Neural progenitor cell (in vitro differentiated cells): ENCODE results near the gene IFRD2. TPM values are rescaled to one million over a fixed set of nuclear protein-coding genes. Genes with fewer than 3 reads are reported as not detected.

Experiments used
- DNase-seq: peaks from one replicate; pipeline ENCODE4 v3.0.0-alpha.2; 2016; ENCODE audit warnings: low spot score
- H2AFZ ChIP-seq: fragments of 200-600 bp; sonication (generic); replicated peaks from 2 replicates; pipeline ENCODE4 v1.6.1; 2016; ENCODE audit warnings: antibody characterized with exemption
- H3F3A ChIP-seq: fragments of 200-600 bp; sonication (generic); 2 replicates; pipeline ENCODE4 v1.6.1; 2016; ENCODE audit warnings: antibody characterized with exemption, low read depth
- H3K27ac ChIP-seq: fragments of 200-600 bp; sonication (generic); 2 replicates; pipeline ENCODE4 v1.5.1; 2016; ENCODE audit warnings: mild to moderate bottlenecking
- H3K27me3 ChIP-seq: fragments of 200-600 bp; sonication (generic); 2 replicates; pipeline ENCODE4 v1.6.1; 2016; ENCODE audit warnings: mild to moderate bottlenecking, moderate library complexity
- H3K36me3 ChIP-seq: fragments of 200-600 bp; sonication (generic); 2 replicates; pipeline ENCODE4 v1.5.1; 2016
- H3K4me1 ChIP-seq: fragments of 200-600 bp; sonication (generic); 2 replicates; pipeline ENCODE4 v1.6.1; 2016; ENCODE audit warnings: mixed run types
- H3K4me2 ChIP-seq: fragments of 200-600 bp; sonication (generic); 2 replicates; pipeline ENCODE4 v1.6.1; 2016
- H3K4me3 ChIP-seq: fragments of 200-600 bp; sonication (generic); 2 replicates; pipeline ENCODE4 v1.5.1; 2016
- H3K79me2 ChIP-seq: fragments of 200-600 bp; sonication (generic); 2 replicates; pipeline ENCODE4 v1.6.1; 2016; ENCODE audit warnings: low read depth
- H3K9ac ChIP-seq: fragments of 200-600 bp; sonication (generic); 2 replicates; pipeline ENCODE4 v1.6.1; 2016
- H3K9me3 ChIP-seq: fragments of 200-600 bp; sonication (generic); 2 replicates; pipeline ENCODE4 v1.5.1; 2016; ENCODE audit warnings: low read depth
- H4K20me1 ChIP-seq: fragments of 200-600 bp; sonication (generic); 2 replicates; pipeline ENCODE4 v1.6.1; 2016; ENCODE audit warnings: low read depth
- H3K27ac Mint-ChIP-seq: 3 replicates; pipeline ENCODE4 v1.8.0; 2021; ENCODE audit warnings: mixed read lengths
- H3K27me3 Mint-ChIP-seq: 2 replicates; pipeline ENCODE4 v1.8.0; 2022; ENCODE audit warnings: low read depth, mild to moderate bottlenecking, inconsistent platforms, moderate library complexity, mixed read lengths; ENCODE audit not compliant: insufficient read depth
- H3K36me3 Mint-ChIP-seq: 3 replicates; pipeline ENCODE4 v1.8.0; 2021; ENCODE audit warnings: mixed read lengths
- H3K4me1 Mint-ChIP-seq: 3 replicates; pipeline ENCODE4 v1.8.0; 2021; ENCODE audit warnings: mixed read lengths
- H3K4me3 Mint-ChIP-seq: 3 replicates; pipeline ENCODE4 v1.8.0; 2021; ENCODE audit warnings: mild to moderate bottlenecking, moderate library complexity, mixed read lengths
- H3K9me3 Mint-ChIP-seq: 3 replicates; pipeline ENCODE4 v1.8.0; 2020; ENCODE audit warnings: mixed read lengths
- EZH2 ChIP-seq: fragments of 200-600 bp; sonication (generic); IDR thresholded peaks from 2 replicates; pipeline ENCODE4 v1.6.1; 2017; ENCODE audit warnings: antibody characterized with exemption, mild to moderate bottlenecking, moderate library complexity
- EZH2phosphoT487 ChIP-seq: fragments of 200-600 bp; sonication (generic); IDR thresholded peaks from 2 replicates; pipeline ENCODE4 v1.6.1; 2017; ENCODE audit warnings: antibody characterized with exemption
- total RNA-seq: library from RNA; depleted of rRNA; stranded (reverse); fragments of >200 nt; gene quantifications from 2 replicates; pipeline ENCODE4 v1.2.3, GENCODE V29; 2015; ENCODE audit warnings: low replicate concordance
- TF ChIP-seq, protein P1 (sequence below): fragments of 200-600 bp; sonication (generic); IDR thresholded peaks from 2 replicates; pipeline ENCODE4 v1.5.1; 2017; ENCODE audit warnings: antibody characterized with exemption, mild to moderate bottlenecking

Gene IFRD2
- total RNA-seq, 1 donor from 2014 or later: 26.4 TPM

DNA sequence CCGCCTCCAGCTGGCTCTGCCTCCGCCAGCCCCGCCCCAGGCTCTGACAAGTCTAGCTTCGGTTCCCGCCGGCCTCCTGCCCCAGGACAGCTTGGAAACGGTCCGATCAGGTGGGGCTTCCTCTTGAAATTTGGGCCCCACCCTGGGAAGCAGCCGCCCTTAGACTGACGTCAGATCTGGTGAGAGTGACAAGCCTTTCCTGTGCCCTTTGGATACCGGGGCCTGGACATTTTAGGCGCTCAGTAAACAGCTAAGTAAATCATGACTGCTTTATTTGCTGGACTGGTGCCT is 7.4 kb upstream of the IFRD2 start:
- Histone ChIP-seq H4K20me1 (peaks cover 6% of the 10 kb centered on the region), H3K4me1 (peaks cover 13% of the 10 kb centered on the region), H3K9ac (no peak overlapping the region), H3K27me3 (no peaks in the 10 kb centered on the region), H3K9me3 (no peaks in the 10 kb centered on the region), H3K36me3 (no peaks in the 10 kb centered on the region), H3F3A (peaks cover 5% of the 10 kb centered on the region), H3K4me3 (peak overlapping the region; percentile 91), H3K27ac (no peak overlapping the region), H2AFZ (peak overlapping the region; percentile 75), H3K79me2 (no peaks in the 10 kb centered on the region), H3K4me2 (peak overlapping the region; percentile 85)
- H3K27ac Mint-ChIP-seq: no peak overlapping the region
- H3K9me3 Mint-ChIP-seq: no peaks in the 10 kb centered on the region
- peaks cover 1% of the 10 kb centered on the region for H3K36me3 Mint-ChIP-seq
- peaks cover 25% of the 10 kb centered on the region for H3K4me1 Mint-ChIP-seq
- TF ChIP-seq EZH2: no peak
- no peak for TF ChIP-seq EZH2phosphoT487
- TF ChIP-seq, protein P1, sequence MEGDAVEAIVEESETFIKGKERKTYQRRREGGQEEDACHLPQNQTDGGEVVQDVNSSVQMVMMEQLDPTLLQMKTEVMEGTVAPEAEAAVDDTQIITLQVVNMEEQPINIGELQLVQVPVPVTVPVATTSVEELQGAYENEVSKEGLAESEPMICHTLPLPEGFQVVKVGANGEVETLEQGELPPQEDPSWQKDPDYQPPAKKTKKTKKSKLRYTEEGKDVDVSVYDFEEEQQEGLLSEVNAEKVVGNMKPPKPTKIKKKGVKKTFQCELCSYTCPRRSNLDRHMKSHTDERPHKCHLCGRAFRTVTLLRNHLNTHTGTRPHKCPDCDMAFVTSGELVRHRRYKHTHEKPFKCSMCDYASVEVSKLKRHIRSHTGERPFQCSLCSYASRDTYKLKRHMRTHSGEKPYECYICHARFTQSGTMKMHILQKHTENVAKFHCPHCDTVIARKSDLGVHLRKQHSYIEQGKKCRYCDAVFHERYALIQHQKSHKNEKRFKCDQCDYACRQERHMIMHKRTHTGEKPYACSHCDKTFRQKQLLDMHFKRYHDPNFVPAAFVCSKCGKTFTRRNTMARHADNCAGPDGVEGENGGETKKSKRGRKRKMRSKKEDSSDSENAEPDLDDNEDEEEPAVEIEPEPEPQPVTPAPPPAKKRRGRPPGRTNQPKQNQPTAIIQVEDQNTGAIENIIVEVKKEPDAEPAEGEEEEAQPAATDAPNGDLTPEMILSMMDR: no peak
- no peak for DNase-seq
- H3K27me3 Mint-ChIP-seq: peaks cover 8% of the 10 kb centered on the region
- H3K4me3 Mint-ChIP-seq: peak overlapping the region; percentile 96

DNA sequence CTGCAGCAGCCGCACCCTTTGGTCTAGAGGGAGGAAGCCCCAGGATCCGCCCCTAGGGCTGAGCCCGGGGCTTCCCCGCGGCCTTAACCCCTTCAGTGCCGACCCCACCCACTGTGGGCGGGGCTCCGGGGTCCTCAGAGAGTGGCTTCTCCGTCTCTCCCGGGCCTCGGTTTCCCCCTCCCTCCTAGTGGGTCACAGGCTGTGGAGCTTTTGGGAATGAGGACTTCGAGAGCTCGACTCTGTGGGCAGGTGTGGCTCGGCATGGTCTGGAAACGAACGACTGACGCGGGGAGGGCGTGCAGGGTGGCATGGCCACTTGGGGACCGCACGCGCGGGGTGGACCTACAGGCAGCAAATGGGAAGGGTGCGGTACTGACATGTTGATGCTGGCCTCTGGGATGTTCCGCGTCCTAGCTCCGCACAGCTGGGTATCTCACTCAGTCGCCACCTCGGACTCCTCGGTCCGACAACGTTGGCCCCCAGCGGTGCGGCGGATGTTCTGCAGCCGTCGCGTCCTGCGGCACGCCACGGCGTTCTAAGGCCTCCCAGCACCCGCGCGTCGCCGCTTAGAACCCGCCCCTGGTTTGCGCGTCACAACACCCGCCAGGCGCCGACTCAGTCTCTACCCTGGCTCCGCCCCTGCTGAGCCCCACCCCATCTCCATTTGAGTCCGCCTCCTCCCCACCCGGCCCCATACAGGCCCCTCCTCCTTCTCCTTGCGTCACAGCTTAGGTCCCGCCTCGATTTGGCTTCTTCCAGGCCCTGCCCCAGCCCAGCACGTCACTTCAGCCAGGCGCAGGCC is 6.8 kb upstream of the IFRD2 start, which contains the start of the genes HYAL3 and NAA80:
Gene HYAL3 (minus strand): TSS at position 570 of the 802 bp plus-strand sequence. CDS start 3,803 bp downstream, outside the sequence.
Gene NAA80 (minus strand): TSS at position 570 of the 802 bp plus-strand sequence. CDS start 1,942 bp downstream, outside the sequence.
- TF ChIP-seq, protein P1: peak; percentile 22
- TF ChIP-seq EZH2: no peak
- TF ChIP-seq EZH2phosphoT487: no peak
- Histone ChIP-seq H3K9ac (peak within 1 kb of the TSS; percentile 45), H4K20me1 (peaks cover 6% of the 10 kb centered on the region), H3K4me3 (peak within 1 kb of the TSS; percentile 91), H3K9me3 (no peaks in the 10 kb centered on the region), H3K79me2 (no peaks in the 10 kb centered on the region), H3K27ac (no peak within 1 kb of the TSS), H3K4me2 (peak within 1 kb of the TSS; percentile 99), H3K4me1 (peaks cover 13% of the 10 kb centered on the region), H3F3A (peaks cover 5% of the 10 kb centered on the region), H3K27me3 (no peaks in the 10 kb centered on the region), H3K36me3 (no peaks in the 10 kb centered on the region), H2AFZ (peak within 1 kb of the TSS; percentile 75)
- Mint-ChIP-seq H3K27me3 (peaks cover 7% of the 10 kb centered on the region), H3K4me1 (peaks cover 25% of the 10 kb centered on the region), H3K36me3 (peaks cover 1% of the 10 kb centered on the region), H3K4me3 (peak within 1 kb of the TSS; percentile 96), H3K27ac (peak within 1 kb of the TSS; percentile 91), H3K9me3 (no peaks in the 10 kb centered on the region)
- peak; percentile 99 for DNase-seq

DNA sequence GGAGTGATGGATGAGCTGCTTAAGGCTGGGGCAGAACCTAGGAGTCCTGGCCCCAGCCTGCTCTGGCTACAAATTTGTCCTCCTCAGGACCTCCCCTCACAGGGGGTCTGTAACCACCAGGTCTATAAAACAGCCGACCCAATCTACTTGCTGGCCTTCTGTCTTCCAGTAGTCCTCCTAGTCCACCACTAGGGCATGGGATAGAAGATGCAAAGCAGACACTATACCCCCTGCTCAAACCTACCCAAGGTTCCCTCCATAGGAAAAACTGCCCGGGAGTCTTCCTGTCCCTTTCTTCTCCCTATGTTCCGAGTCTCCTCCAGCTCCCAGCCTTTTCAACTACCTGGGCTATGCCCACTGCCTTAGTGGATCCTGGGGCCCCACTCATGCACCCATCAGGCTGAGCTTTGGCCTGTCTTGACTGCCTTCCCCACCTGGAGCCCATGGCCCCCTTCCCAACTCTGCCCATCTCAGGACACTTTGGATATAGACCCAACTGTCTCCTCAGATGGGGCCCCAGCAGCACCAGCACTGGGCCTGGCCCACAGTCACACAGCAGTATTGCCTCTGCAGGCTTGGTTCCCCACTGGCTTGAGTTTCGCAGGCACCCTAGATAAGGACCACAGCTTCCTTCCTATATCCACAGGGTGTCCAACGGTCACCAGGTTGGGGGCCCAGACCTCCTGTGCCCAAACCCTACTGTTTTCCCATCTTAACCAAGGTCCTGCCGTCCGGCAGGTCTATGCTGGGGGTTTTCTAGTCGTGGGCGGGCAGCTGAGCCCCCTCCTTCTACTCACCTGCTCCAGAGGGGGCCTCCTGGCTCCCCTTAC is 5.9 kb upstream of the IFRD2 start:
- Mint-ChIP-seq H3K36me3 (peaks cover 1% of the 10 kb centered on the region), H3K9me3 (no peaks in the 10 kb centered on the region), H3K27me3 (peaks cover 9% of the 10 kb centered on the region), H3K4me3 (peak overlapping the region; percentile 96), H3K27ac (no peak overlapping the region), H3K4me1 (peaks cover 25% of the 10 kb centered on the region)
- H3K79me2 ChIP-seq: no peaks in the 10 kb centered on the region
- peaks cover 7% of the 10 kb centered on the region for H3K4me1 ChIP-seq
- no peak overlapping the region for H2AFZ ChIP-seq
- H3K4me3 ChIP-seq: peak overlapping the region; percentile 91
- H3K9ac ChIP-seq: peak overlapping the region; percentile 45
- DNase-seq: peak; percentile 13
- no peaks in the 10 kb centered on the region for H3K36me3 ChIP-seq
- no peaks in the 10 kb centered on the region for H3K9me3 ChIP-seq
- peak overlapping the region; percentile 99 for H3K4me2 ChIP-seq
- H3K27ac ChIP-seq: no peak overlapping the region
- no peaks in the 10 kb centered on the region for H3K27me3 ChIP-seq
- TF ChIP-seq EZH2: no peak
- TF ChIP-seq, protein P1: peak; percentile 16
- no peak for TF ChIP-seq EZH2phosphoT487
- H4K20me1 ChIP-seq: peaks cover 6% of the 10 kb centered on the region
- H3F3A ChIP-seq: no peaks in the 10 kb centered on the region
